ENCODE data around the gene SMIM32.
A peak's percentile ranks its signal among the peaks of the same experiment; 100 is the strongest.

SMIM32 gene

DNA sequence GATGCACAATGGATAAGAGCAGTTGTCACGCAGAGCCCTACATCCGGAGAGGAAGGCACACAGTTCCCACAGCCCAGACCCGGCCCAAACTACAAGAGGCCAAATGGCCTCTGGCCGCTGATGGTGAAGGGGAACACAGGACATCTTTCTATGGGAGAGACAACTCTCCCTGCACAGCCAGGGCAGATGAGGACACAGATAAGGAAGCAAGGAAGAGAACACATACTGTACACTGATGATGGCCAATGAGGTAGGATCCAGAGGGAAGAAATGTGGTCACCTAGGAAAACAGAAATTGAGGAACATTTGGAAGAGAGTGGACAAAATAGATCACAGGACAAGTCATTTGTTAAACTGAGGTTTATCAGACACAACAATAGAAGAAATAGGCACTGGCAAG, 28.4 kb upstream of the SMIM32 start:
- DNase-seq (ENCODE audit: extremely low spot score) = no peak
- ChIA-PET CTCF (no interaction called here), POLR2A (no interaction called here)
- TF ChIP-seq L3MBTL2 (conservative IDR thresholded peaks at IDR 0.05) (no peak), NFRKB (IDR thresholded peaks at IDR 0.05) (no peak), ARNT (IDR thresholded peaks at IDR 0.05) (no peak)

GRCh38 chr5:136216230-136216629, 23.3 kb upstream of the SMIM32 start:
- ChIA-PET CTCF (no interaction called here), POLR2A (no interaction called here)
- no peak for DNase-seq (ENCODE audit: extremely low spot score)
- TF ChIP-seq CTBP1 (IDR thresholded peaks at IDR 0.05; ENCODE audit: borderline replicate concordance) (no peak), NFRKB (IDR thresholded peaks at IDR 0.05) (no peak), ARNT (IDR thresholded peaks at IDR 0.05) (no peak), ZNF384 (IDR thresholded peaks at IDR 0.05) (no peak), FOXK2 (IDR thresholded peaks at IDR 0.05) (no peak), TARDBP (IDR thresholded peaks at IDR 0.05) (no peak), ELF4 (IDR thresholded peaks at IDR 0.05) (no peak), FOXM1 (IDR thresholded peaks at IDR 0.05; ENCODE audit: borderline replicate concordance) (no peak), LEF1 (IDR thresholded peaks at IDR 0.05; ENCODE audit: borderline replicate concordance) (no peak)

- no peak for DNase-seq (ENCODE audit: extremely low spot score)
- ChIA-PET CTCF (interaction anchor here (0.7 kb wide), 1 partner anchor 282 kb away, joined by 3 read pairs; no protein-coding TSS in a partner anchor), POLR2A (no interaction called here)
- no peak for TF ChIP-seq ELF4 (IDR thresholded peaks at IDR 0.05)
- TF ChIP-seq FOXK2 (IDR thresholded peaks at IDR 0.05) = no peak
These were observed 22.9 kb upstream of the SMIM32 start for GRCh38 chr5:136215812-136216211.

DNA sequence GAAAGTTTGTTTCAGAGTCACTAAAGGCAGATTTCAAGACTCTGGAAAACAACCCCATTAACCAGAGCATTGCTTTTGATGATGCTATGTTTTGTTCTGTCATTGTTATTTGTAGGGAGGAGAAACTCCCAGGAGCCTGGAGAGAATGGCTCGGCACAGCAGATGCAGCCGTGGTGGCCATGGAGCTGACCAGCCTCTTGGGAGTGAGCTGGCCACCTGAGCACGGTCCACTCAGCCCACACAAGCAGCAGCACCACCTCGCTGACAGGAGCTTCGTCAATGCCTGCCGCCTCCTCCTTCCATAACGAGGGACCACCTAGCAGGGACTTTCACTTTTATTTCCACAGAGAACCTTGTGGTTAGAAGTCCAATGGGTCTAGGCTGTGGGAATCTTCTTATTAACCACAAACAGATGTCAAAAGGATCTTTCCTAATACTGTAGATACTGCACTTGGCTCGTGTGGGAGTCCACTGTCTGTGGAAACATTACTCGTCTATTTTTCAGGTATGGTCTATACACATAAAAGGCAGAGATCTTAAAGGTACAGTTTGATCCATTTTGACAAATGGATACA, 21.0 kb upstream of the SMIM32 start:
- no peak for DNase-seq (ENCODE audit: extremely low spot score)
- no peak for TF ChIP-seq ARNT (IDR thresholded peaks at IDR 0.05)
- no peak for TF ChIP-seq BHLHE40 (IDR thresholded peaks at IDR 0.05; ENCODE audit: borderline replicate concordance)
- no peak for TF ChIP-seq ELF4 (IDR thresholded peaks at IDR 0.05)
- TF ChIP-seq FOXA1 (IDR thresholded peaks at IDR 0.05) = no peak
- TF ChIP-seq L3MBTL2 (conservative IDR thresholded peaks at IDR 0.05) = no peak
- no peak for TF ChIP-seq NFRKB (IDR thresholded peaks at IDR 0.05)
- TF ChIP-seq SP1 (IDR thresholded peaks at IDR 0.05) = no peak
- TF ChIP-seq LEF1 (IDR thresholded peaks at IDR 0.05; ENCODE audit: borderline replicate concordance) = no peak
- ChIA-PET CTCF (no interaction called here), POLR2A (no interaction called here)

DNA sequence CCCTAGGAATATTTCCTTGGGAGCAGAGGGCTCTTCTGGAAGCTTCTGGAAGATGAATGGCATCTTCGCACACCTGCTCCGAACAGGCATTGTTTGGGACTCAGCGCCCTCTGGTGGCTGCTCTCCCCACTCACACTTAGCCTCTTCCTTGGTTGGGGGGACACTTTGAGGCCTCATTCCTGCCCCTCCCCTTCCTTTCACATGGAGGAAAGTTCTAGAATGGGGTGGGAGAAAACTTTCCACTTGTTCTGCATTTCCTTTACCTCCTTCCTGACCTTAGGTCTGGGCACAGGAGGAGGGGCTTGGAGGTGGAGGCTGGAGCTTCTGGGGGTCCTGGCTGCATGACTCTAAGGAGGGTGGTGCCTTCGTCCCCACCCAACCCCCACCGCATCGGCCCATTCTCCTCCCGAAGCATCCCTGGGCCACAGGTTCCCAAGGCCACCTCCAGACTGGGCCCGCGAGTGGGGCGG, 19.3 kb upstream of the SMIM32 start:
- no peak for TF ChIP-seq BHLHE40 (IDR thresholded peaks at IDR 0.05; ENCODE audit: borderline replicate concordance)
- no peak for TF ChIP-seq SP1 (IDR thresholded peaks at IDR 0.05)
- no peak for TF ChIP-seq ARNT (IDR thresholded peaks at IDR 0.05)
- no peak for TF ChIP-seq SUZ12 (IDR thresholded peaks at IDR 0.05)
- ChIA-PET POLR2A (no interaction called here), CTCF (interaction anchor here (0.7 to 2.1 kb wide), 9 partner anchors 11 to 324 kb away, joined by 3 to 8 read pairs (median 5); no protein-coding TSS in a partner anchor)
- DNase-seq (ENCODE audit: extremely low spot score) = peak; percentile 68

GRCh38 chr5:136211282-136212040, 18.5 kb upstream of the SMIM32 start:
- CTCF ChIA-PET = interaction anchor here (0.7 to 2.1 kb wide), 11 partner anchors 11 to 584 kb away, joined by 3 to 8 read pairs (median 4); no protein-coding TSS in a partner anchor
- DNase-seq (ENCODE audit: extremely low spot score) = no peak
- no peak for TF ChIP-seq ELF4 (IDR thresholded peaks at IDR 0.05)
- no peak for TF ChIP-seq BHLHE40 (IDR thresholded peaks at IDR 0.05; ENCODE audit: borderline replicate concordance)
- TF ChIP-seq, protein P1, sequence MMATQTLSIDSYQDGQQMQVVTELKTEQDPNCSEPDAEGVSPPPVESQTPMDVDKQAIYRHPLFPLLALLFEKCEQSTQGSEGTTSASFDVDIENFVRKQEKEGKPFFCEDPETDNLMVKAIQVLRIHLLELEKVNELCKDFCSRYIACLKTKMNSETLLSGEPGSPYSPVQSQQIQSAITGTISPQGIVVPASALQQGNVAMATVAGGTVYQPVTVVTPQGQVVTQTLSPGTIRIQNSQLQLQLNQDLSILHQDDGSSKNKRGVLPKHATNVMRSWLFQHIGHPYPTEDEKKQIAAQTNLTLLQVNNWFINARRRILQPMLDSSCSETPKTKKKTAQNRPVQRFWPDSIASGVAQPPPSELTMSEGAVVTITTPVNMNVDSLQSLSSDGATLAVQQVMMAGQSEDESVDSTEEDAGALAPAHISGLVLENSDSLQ (IDR thresholded peaks at IDR 0.05) = no peak
- TF ChIP-seq ARNT (IDR thresholded peaks at IDR 0.05) = no peak
- TF ChIP-seq SP1 (IDR thresholded peaks at IDR 0.05) = no peak
- no peak for TF ChIP-seq SUZ12 (IDR thresholded peaks at IDR 0.05)
- POLR2A ChIA-PET = no interaction called here

GRCh38 chr5:136210259-136210658, 17.3 kb upstream of the SMIM32 start:
- no peak for DNase-seq (ENCODE audit: extremely low spot score)
- ChIA-PET POLR2A (no interaction called here), CTCF (no interaction called here)
- TF ChIP-seq FOXK2 (IDR thresholded peaks at IDR 0.05) (no peak), L3MBTL2 (conservative IDR thresholded peaks at IDR 0.05) (no peak), ZNF384 (IDR thresholded peaks at IDR 0.05) (no peak), FOXM1 (IDR thresholded peaks at IDR 0.05; ENCODE audit: borderline replicate concordance) (no peak), LEF1 (IDR thresholded peaks at IDR 0.05; ENCODE audit: borderline replicate concordance) (no peak), FOXA1 (IDR thresholded peaks at IDR 0.05) (no peak), NFRKB (IDR thresholded peaks at IDR 0.05) (no peak), TARDBP (IDR thresholded peaks at IDR 0.05) (no peak), SP1 (IDR thresholded peaks at IDR 0.05) (no peak)

DNA sequence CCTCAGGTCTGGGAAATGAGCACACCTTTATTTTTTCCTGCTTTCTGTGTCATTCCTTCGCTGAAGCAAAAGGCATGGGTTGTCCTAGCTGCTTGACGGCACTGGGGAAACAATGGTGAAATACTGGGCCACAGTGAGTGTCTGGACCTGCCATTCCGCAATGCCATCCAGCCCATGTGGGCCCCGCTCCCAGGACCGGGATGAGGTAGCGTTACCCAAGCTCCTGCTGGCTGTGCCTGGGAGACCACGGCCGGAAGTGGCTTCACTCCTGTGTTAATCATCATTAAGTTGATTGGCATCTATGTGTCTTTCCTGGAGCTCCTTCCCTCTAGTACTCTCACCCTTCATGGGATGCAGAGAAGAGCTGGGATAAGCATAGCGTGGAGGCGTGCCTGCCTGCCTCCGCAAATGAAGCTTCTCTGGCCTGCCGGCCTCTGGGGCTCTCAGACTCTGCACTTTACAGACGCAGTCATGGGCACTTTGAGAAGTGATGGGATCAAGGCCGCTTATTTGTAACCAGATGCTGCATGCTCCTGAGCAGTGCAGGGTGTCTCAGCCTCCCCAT, 16.5 kb upstream of the SMIM32 start:
- POLR2A ChIA-PET = no interaction called here
- CTCF ChIA-PET = no interaction called here

More for the DNA sequence above, 16.5 kb upstream of the SMIM32 start:
- TF ChIP-seq ARNT (IDR thresholded peaks at IDR 0.05) (no peak), CTBP1 (IDR thresholded peaks at IDR 0.05; ENCODE audit: borderline replicate concordance) (no peak), FOXM1 (IDR thresholded peaks at IDR 0.05; ENCODE audit: borderline replicate concordance) (no peak), NFRKB (IDR thresholded peaks at IDR 0.05) (no peak), SUZ12 (IDR thresholded peaks at IDR 0.05) (no peak), SP1 (IDR thresholded peaks at IDR 0.05) (no peak), HDGF (IDR thresholded peaks at IDR 0.05; ENCODE audit: borderline replicate concordance) (no peak)
- DNase-seq (ENCODE audit: extremely low spot score) = no peak

Measured in HEK293T (cell line).